ENCODE measurements around the gene GGCT.

The GGCT gene, protein sequence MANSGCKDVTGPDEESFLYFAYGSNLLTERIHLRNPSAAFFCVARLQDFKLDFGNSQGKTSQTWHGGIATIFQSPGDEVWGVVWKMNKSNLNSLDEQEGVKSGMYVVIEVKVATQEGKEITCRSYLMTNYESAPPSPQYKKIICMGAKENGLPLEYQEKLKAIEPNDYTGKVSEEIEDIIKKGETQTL

DNA sequence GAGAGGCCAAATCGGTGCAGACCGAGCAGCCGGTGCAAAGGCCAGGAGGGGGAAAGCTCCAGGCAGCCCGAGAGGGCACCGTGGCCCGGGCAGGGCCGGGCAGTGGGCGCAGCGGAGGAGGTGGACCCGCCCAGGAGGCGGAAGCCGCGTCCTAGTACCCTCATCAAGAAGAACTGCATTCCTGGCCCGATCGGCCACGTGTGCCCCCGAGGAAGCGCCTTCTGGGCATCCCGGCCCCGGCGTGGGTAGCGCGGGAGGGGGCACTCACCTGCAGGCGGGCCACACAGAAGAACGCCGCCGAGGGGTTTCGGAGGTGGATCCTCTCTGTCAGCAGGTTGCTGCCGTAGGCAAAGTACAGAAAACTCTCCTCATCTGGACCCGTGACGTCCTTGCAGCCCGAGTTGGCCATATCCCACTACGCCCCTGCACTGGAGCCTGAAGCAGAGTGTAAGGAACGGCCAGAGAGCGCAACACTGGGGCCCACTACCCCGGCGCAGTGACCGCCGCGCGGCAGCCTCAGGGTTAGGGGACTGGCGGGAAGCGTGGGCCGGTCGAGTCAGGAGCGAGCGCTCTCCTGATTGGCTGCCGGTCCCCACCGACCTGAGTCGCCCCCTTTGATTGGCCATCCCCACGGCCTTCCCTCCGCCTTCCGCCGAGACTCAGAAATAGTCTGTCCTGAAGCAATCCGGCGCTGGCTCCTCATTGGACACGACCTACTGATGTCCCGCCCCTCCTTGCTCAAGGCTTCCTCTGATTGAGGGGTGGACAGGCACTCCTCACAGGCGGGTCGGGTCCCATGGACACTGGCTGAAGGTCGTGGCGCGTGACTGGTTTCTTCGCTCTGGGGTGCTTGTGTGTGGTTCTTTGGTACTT is at the start of gene GGCT:
GGCT (minus strand) TSS at position 529 of the 873 bp plus-strand sequence; CDS start at position 409, 120 bp downstream.
- peak; percentile 98 for DNase-seq (ENCODE audit: low read depth)
- H3K4me3 ChIP-seq (ENCODE audit: control insufficient read depth, low read depth, low read length) = peak within 1 kb of the TSS; percentile 98
- TF ChIP-seq, protein P1, sequence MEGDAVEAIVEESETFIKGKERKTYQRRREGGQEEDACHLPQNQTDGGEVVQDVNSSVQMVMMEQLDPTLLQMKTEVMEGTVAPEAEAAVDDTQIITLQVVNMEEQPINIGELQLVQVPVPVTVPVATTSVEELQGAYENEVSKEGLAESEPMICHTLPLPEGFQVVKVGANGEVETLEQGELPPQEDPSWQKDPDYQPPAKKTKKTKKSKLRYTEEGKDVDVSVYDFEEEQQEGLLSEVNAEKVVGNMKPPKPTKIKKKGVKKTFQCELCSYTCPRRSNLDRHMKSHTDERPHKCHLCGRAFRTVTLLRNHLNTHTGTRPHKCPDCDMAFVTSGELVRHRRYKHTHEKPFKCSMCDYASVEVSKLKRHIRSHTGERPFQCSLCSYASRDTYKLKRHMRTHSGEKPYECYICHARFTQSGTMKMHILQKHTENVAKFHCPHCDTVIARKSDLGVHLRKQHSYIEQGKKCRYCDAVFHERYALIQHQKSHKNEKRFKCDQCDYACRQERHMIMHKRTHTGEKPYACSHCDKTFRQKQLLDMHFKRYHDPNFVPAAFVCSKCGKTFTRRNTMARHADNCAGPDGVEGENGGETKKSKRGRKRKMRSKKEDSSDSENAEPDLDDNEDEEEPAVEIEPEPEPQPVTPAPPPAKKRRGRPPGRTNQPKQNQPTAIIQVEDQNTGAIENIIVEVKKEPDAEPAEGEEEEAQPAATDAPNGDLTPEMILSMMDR (conservative IDR thresholded peaks at IDR 0.05; ENCODE audit: control insufficient read depth, insufficient read depth, low read depth, low read length) = no peak

DNA sequence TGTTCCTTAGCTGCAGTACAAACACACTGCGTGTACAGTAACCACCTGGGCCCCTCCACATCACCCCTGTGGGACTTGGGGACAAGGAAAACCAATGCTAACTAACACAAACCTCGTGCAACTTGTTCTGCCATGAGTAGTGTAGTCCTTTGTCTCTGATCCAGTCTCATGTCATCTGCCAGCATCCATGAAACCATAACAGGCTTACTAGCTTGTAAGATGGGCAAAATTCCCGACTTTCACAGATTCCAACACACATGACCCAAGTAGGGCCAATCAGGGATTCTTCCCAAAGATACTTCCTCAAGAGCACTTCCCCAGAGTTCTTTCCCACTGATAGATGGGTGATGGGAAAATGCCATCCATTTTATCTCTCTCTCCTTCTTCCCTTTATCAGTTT is 48.9 kb upstream of the GGCT start:
- H3K4me3 ChIP-seq (ENCODE audit: control insufficient read depth, low read depth, low read length) = no peak overlapping the region
- no peak for DNase-seq (ENCODE audit: low read depth)
- TF ChIP-seq, protein P1 (conservative IDR thresholded peaks at IDR 0.05; ENCODE audit: control insufficient read depth, insufficient read depth, low read depth, low read length) = no peak

DNA sequence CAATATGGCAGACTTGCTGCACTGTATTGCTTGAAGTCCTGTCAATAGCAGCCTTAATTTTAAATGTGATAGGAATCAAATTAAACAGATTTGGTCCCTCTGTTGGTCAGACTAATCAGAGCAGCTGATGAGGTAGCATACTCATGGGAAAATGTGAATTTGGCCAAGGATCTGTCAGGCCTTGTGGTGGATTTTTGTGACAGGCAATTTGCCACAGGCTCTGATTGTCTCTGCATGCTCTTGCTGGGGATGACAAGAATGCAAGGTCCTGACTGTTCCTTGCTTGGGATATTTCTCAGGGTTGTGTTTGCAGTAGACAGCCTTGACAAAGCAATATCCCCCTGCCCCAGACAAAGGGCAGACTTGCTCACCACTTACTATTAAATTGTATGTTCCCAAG is 48.5 kb upstream of the GGCT start:
- no peak for DNase-seq (ENCODE audit: low read depth)
- TF ChIP-seq, protein P1 (conservative IDR thresholded peaks at IDR 0.05; ENCODE audit: control insufficient read depth, insufficient read depth, low read depth, low read length) = no peak
- no peak overlapping the region for H3K4me3 ChIP-seq (ENCODE audit: control insufficient read depth, low read depth, low read length)

DNA sequence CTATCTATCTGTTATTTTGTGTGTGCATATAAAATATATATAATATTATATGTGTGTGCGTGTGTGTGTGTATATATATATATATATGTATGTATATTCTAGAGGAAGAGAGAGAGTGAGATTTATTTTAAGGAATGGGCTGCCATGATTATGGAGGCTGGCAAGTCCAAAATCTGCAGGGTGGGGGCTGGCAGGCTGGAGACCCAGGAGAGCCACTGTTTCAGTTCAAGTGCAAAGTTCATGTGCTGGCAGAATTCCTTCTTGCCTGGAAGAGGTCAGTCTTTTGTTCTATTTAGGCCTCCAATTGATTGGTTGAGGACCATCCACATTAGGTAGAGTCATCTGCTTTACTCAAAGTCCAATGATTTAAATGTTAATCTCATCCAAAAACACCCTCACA is 47.7 kb upstream of the GGCT start:
- no peak for DNase-seq (ENCODE audit: low read depth)
- TF ChIP-seq, protein P1 (conservative IDR thresholded peaks at IDR 0.05; ENCODE audit: control insufficient read depth, insufficient read depth, low read depth, low read length) = no peak
- no peak overlapping the region for H3K4me3 ChIP-seq (ENCODE audit: control insufficient read depth, low read depth, low read length)

DNA sequence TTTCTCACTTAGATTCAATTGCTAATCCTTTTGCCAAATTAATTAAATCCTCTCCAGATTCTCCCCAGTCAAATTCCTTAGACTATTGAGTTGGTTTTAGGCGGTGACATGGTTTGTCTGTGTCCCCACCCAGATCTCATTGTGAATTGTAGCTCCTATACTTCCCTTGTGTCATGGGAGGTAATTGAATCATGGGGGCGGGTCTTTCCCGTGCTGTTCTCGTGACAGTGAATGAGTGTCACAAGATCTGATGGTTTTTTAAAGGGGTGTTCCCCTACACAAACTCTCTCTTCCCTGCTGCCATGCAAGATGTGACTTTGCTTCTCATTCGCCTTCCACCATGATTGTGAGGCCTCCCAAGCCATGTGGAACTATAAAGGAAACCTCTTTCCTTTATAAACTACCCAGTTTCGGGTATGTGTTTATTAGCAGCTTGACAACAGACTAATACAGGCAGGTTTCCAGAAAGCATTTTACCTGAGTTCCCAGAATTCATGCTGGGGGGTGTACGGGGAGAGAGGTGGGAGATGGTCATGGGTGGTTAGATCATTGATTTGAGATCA is 45.4 kb upstream of the GGCT start:
- peak; percentile 15 for DNase-seq (ENCODE audit: low read depth)
- no peak overlapping the region for H3K4me3 ChIP-seq (ENCODE audit: control insufficient read depth, low read depth, low read length)
- TF ChIP-seq, protein P1 (conservative IDR thresholded peaks at IDR 0.05; ENCODE audit: control insufficient read depth, insufficient read depth, low read depth, low read length) = no peak

DNA sequence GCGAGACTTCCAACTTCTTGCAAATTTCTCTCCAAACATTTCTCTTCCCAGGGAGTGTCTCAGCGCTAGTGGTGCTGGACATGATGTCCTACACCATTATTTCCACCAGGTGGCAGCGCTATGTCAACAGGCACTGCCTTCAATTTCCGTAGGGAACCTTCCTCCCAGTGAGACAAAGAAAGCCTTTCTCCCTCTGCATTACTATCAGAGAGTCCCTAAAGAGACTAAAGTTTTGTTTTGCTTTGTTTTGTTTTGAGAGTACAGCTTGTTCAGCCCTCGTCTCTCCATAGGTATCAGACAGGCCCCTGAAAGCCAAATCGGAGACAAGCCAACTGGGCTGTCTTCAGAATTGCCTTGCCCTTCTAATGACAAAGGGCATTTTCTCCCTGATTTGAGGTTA is 44.2 kb upstream of the GGCT start:
- TF ChIP-seq, protein P1 (conservative IDR thresholded peaks at IDR 0.05; ENCODE audit: control insufficient read depth, insufficient read depth, low read depth, low read length) = peak; percentile 85
- no peak overlapping the region for H3K4me3 ChIP-seq (ENCODE audit: control insufficient read depth, low read depth, low read length)
- DNase-seq (ENCODE audit: low read depth) = peak; percentile 70

Data from fibroblast of mammary gland (primary cell).